ENCODE data around the gene GSTA1.

DNA sequence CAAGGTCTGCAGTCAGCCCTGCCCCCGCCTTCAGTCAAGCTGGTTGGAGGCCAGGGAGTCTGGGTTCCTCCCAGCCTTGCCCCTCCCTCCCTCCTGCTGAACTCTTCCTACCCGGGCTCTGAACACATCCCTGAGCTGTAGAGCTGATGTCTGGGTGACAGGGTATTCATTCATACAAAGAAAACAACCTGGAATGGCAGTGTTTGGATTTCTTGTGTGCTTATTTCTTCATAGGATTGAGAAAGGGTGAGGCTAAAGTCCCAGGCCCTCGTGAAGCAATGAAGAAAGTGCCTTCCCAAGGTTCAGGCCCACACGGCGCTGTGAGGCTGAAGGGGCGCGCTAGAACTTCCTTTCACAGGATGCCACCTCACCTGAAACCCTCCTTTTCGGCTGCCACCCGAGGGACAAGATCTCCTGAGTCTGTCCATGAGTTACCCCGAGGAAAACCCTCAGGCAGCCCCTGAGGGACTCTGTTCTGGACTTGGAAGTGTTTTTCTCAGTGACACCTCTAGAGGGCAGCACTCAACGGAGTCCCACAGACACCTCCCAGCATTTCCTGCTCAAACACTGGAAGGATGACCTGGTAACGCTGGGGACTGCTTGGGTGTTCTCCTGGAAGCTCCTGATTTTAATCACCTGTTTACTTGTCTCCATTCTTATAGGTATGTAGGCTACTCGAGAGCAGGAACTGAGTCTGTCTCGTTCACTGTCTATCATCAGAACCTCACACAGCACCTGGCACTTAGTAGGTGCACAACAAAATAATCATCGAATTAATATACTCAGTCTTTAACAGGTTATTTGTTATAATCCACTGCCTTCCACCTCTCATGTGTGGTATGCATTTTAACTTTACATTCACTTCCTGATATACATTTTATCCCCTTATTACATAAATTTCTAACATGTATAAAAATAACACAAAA lies 11.8 kb upstream of the GSTA1 start:
- TF ChIP-seq ZNF274 (IDR thresholded peaks at IDR 0.05; ENCODE audit: low read depth, low read length), result no peak
- TF ChIP-seq YY1 (IDR thresholded peaks at IDR 0.05; ENCODE audit: insufficient read depth, insufficient read length), result no peak
- no peak for TF ChIP-seq SUZ12 (IDR thresholded peaks at IDR 0.05; ENCODE audit: extremely low read depth, insufficient read depth, insufficient read length)

All from NT2/D1 (cell line).